Hair follicular keratinocyte (primary cell): ENCODE data around the gene C11orf42. TPM values are rescaled to one million over a fixed set of nuclear protein-coding genes. Genes with fewer than 3 reads are reported as not detected.

Experiments used
- total RNA-seq: library from RNA; depleted of rRNA; stranded (reverse); fragments of >200 nt; gene quantifications from 2 replicates; pipeline ENCODE4 v1.2.3, GENCODE V29; 2015

Gene C11orf42
- not detected in 2 replicates for total RNA-seq

GRCh38 chr11:6205366-6205765, at the start of gene C11orf42:
Gene C11orf42 (plus strand): TSS chr11:6205557. CDS start chr11:6205616, 59 bp downstream.

GRCh38 chr11:6170226-6170625, 35.1 kb upstream of the C11orf42 start, which contains the start of gene OR52B2:
Gene OR52B2 (minus strand): TSS chr11:6170326. CDS start chr11:6170326, 0 bp downstream.

GRCh38 chr11:6199174-6199810, 6.1 kb upstream of the C11orf42 start, which contains the start of gene OR52W1:
Gene OR52W1 (plus strand): TSS chr11:6199224. CDS start chr11:6199224, 0 bp downstream.

GRCh38 chr11:6234387-6235107, 29.2 kb downstream of the C11orf42 start, which contains the start of gene FHIP1B:
Gene FHIP1B (minus strand): TSS chr11:6234636. CDS start chr11:6224516, 10,120 bp downstream.

GRCh38 chr11:6238902-6239301, 33.5 kb downstream of the C11orf42 start, which contains the start of gene CNGA4:
Gene CNGA4 (plus strand): TSS chr11:6239089. CDS start chr11:6239207, 118 bp downstream.

Other genes starting within 250 kb of the C11orf42 start
- gene OR56A5, start 237.1 kb upstream of the C11orf42 start, total RNA-seq, result not detected in 2 replicates
- gene OR52L1, start 218.6 kb upstream of the C11orf42 start, total RNA-seq, result not detected in 2 replicates
- gene OR56A4, start 198.6 kb upstream of the C11orf42 start, total RNA-seq, result not detected in 2 replicates
- not detected in 2 replicates for gene OR56A1, start 174.8 kb upstream of the C11orf42 start, total RNA-seq
- not detected in 2 replicates for gene OR56B4, start 97.9 kb upstream of the C11orf42 start, total RNA-seq
- not detected in 2 replicates for gene OR52B2, start 35.2 kb upstream of the C11orf42 start, total RNA-seq
- gene OR52W1, start 6.3 kb upstream of the C11orf42 start, total RNA-seq, result not detected in 2 replicates
- 14.5 and 20.5 TPM in 2 replicates for gene FHIP1B, start 29.1 kb downstream of the C11orf42 start, total RNA-seq
- 0.16 TPM in 1 of 2 replicates, not detected in the other for gene CNGA4, start 33.5 kb downstream of the C11orf42 start, total RNA-seq
- gene CCKBR, start 54.3 kb downstream of the C11orf42 start, total RNA-seq, result not detected in 2 replicates
- gene CAVIN3, start 114.9 kb downstream of the C11orf42 start, total RNA-seq, result 395 and 493 TPM in 2 replicates
- gene SMPD1, start 184.9 kb downstream of the C11orf42 start, total RNA-seq, result 11.2 and 13.5 TPM in 2 replicates
- 9.8 and 10.7 TPM in 2 replicates for gene APBB1, start 213.5 kb downstream of the C11orf42 start, total RNA-seq
- 0.31 TPM in 1 of 2 replicates, not detected in the other for gene HPX, start 235.4 kb downstream of the C11orf42 start, total RNA-seq